HG03442 (cell line): Measurements from ENCODE around the gene HPN.
"Not testable (repeated sequence)": the region's sequence is repeated elsewhere in the genome, so short reads cannot be mapped to it uniquely, and the experiment has no call there.

Source experiments
- ATAC-seq: cut with Tn5 transposase; IDR thresholded peaks from one replicate; pipeline ENCODE4 v1.9.1; 2021; ENCODE audit warnings: mild to moderate bottlenecking, moderate library complexity; ENCODE audit not compliant: unreplicated experiment

HPN gene

DNA sequence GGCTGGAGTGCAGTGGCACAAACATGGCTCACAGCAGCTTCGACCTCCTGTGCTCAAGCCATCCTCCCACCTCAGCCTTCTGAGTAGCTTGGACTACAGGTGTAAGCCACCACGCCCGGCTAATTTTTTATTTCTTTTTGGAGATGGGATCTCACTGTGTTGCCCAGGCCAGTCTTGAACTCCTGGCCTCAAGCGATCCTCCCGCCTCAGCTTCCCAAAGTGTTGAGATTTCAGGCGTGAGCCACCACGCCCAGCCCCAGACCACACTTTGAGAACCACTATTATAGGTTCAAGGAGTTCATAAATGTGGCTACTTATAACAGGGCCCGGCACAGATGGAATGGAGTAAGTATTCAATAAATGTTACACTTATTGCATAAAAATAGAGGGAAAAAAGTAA lies 14.5 kb upstream of the HPN start:
- no peak for ATAC-seq

DNA sequence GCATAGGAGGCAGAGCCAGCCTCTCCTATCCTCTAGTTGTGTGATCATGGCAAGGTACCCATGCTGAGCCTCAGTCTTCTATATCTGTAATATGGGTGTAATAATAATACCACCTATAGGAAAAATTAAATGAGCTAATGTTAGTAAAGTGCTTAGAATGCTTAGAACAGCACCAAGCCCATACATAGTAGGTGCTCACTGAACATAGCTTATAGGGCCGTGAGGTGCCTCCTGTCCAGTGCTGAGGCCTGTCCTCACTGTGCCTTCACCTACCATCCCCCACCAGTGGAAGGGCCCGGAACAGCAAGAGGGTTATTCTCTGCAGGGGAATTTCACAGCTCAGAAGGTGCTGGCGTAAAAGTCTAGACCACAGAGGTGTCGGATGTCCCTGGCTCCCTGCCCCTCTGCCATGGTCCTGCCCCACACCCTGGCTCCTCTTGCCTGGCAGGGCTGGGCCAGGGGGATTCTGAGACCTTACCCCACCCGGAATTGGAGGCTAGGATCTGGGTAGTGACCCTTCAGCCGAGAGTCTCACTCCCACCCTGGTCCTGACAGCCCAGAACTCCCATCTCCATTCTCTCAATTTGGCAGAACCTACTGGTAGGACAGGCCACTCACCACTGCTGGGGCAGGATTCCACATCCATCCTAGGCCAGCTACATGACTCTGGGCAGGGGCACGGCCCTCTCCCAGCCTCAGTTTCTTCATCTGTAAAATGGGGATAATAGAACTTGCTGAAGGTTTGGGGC lies 13.5 kb upstream of the HPN start:
- no peak for ATAC-seq

DNA sequence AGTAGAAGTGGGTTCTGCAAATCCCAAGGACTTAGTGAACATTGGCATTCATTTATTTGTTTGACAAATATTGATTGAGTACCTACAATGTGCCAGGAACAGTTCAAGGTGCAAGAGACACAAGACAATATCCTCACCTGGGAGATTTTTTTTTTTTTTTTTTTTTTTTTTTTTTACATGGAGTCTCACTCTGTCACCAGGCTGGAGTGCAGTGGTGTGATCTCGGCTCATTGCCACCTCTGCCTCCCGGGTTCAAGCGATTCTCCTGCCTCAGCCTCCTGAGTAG lies 13.0 kb upstream of the HPN start:
- not testable (repeated sequence) for ATAC-seq

DNA sequence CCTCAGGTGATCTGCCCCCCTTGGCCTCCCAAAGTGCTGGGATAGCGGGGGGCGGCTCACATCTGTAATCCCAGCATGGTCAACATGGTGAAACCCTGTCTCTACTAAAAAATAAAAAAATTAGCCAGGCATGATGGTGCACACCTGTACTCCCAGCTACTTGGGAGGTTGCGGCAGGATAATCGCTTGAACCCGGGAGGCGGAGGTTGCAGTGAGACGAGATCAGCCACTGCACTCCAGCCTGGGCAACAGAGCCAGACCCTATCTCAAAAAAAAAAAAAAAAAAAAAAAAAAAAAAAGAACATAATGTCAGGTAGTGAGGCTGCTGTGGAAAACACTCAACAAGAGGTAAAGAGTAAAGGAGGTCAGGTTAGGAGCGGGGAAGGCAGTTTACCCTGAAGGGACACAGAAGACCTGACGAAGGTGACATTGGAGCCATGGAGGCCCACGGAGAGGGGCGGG lies 12.2 kb upstream of the HPN start:
- not testable (repeated sequence) for ATAC-seq

DNA sequence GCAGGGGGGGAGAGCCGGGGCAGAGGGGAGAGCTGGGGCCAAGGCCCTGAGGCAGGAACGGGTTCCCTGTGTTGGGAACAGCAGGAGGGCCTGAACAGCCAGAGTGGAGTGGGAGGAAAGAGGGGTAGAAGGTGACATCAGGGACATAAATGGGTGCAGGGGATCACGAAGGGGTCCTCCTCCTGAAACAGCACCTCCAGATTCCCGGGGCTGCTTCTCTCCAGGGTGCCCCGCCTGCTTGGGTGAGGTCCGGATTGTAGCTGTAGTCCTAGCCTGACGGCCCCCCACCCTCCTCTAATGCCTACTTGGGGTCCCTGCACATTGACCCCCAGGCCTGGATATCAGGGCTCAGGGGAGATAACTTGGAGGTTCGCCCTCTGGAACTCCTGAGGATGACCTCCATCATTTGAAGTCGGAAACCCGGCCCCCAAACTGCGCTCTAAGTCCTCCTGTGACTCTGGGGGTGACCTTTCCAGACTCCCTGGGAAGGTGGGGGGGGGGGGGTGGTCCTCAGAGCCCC lies 11.7 kb upstream of the HPN start:
- ATAC-seq: no peak

DNA sequence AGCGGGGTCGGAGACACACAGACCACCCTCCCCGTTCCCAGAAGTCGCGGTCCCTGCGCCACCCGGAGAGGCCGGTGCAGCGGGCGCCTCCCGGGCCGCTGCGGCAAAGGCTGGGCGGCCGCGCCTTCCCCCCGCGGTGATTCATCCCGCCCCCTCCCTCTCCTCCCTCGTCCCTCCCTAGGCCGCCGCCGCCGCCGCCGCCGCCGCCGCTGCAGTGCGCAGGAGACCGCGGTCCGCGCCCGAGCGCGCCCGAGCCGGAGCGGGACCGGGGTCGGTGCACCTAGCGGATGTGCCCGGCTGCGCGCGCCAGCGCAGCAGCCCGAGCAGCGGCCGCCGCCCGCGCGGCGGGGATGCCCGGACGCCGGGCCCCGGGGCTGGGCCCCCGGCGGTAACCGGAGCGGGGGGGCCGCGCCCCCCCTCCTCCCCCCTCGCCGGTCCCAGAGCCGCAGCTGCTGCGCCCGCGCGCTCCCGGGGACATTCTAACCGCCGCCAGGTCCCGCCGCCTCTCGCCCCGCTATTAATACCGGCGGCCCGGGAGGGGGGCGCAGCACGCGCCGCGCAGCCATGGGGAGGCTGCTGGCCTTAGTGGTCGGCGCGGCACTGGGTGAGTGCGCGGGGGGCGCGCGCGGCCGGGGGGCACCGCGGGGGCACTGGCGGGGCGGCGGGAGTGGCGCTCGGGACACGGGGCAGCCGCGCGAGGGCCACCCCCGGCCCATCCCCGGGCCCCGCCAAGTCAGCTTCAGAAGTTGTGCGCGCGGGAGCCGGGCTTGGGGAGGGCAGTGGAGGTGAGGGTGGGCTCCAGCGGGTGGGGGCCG lies 11.1 kb upstream of the HPN start, which contains the start of gene SCN1B:
Gene SCN1B (plus strand): TSS at position 214 of the 815 bp plus-strand sequence. CDS start 351 bp downstream, at position 565.
- no peak for ATAC-seq

DNA sequence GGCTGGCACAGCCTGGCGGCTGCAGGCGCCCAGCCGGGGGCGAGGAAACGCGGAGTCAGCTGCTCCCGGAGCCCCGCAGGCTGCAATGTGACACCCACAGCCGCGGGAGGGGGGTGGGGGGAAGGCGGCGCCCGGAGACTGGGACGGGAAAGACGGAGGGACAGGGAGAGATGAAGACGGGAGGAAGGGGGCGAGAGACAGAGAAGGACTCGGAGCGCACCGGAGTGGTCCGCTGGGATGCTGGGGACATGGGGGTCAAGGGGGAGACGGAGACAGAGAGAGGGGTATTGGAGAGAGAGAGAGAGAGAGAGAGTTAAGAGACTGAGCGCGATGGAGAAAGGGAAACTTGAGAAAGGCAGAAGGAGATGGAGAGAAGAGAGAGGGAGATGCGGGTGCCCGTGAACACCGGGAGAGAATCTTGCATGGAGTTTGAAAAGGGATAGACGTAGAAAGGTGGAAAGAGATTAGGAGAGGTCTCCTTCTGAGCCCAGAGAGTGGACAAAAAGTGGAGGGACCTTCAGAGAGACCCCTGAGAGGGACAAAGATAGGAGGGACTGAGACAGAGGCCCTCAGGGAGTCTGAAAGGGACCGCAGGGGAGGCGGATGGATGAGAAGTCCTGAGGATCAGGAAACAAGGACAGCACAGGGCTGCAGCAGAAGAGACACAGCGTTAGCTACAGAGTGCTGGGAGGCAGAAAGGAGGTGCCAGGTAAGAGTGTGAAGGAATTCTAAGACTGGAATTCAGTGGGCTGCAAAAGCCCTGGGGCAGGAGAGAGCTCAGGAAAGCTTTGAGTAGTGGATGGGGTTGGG lies 10.2 kb upstream of the HPN start:
- ATAC-seq: no peak

DNA sequence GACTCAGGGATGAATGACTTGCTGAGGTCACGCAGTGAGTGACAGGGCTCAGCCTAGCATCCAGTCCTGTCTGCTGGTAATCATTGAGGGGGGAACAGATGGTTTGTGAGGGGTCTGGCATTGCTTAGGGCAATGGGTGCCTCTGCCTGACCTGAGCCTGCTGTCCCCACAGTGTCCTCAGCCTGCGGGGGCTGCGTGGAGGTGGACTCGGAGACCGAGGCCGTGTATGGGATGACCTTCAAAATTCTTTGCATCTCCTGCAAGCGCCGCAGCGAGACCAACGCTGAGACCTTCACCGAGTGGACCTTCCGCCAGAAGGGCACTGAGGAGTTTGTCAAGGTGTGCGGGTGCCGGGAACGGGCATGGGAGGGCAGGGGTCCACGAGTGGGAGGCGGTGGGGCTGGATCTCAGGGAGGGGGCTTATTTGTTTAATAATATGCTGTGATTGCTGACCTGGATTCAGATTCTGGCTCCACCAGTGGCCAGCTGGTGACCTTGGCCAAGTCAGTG lies 9.1 kb upstream of the HPN start:
- no peak for ATAC-seq

DNA sequence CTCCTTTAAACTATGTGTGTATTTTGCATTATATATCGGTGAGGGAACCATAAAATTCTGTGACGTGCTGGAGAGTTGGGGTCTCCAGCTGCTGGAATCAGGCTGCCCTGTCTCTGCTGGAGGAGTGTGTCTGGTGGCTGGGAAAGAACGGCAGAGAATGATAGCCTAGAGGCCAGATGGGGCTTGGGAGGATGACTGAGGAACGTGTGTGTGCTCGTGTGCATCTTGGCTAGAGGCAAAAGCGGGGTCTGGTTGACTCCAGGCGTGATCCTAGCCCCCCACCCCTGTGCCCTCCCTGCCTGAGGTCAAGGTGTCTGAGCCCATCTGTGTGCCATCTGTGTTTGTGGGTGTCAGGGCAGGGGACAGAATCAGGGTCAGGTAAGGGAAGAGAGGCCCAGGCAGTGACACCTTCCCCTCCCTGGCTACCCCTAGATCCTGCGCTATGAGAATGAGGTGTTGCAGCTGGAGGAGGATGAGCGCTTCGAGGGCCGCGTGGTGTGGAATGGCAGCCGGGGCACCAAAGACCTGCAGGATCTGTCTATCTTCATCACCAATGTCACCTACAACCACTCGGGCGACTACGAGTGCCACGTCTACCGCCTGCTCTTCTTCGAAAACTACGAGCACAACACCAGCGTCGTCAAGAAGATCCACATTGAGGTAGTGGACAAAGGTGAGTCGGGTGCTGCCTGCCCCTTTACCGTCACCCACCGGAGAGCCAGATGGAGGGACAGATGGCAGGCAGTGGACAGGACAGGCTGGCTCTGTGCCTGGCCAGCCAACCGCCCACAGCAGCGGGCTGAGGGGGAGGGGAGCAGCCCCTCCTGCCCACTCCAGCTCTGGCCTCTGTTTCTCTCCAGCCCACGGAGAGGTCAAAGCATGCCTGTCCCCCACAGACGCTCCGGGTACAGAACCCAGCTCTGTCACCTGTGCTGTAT lies 8.2 kb upstream of the HPN start:
- ATAC-seq: no peak

DNA sequence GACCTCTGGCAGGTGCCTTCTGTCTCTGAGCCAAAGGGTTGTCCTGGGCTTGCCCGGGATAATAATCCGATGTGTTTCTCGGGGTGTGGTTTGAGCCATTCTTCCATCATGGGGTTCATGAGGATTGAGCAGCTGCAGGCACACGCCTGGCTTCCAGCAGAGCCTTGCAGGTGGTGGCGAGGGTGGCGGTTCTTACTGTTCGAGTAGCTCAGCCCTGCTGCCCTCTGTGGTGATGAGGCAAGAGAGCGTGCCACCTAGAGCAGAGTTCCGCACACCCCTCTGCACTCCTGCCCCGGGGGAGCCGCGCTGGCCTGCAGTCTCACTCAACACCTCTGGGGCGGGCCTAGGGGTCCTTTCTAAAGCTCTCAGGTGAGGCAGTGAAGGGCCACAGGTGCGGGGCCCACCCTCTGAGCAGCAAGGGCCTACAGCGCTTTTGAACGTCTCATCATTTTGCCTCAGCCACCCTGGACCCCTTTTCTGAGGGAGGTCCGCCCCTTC lies 7.5 kb upstream of the HPN start:
- no peak for ATAC-seq

DNA sequence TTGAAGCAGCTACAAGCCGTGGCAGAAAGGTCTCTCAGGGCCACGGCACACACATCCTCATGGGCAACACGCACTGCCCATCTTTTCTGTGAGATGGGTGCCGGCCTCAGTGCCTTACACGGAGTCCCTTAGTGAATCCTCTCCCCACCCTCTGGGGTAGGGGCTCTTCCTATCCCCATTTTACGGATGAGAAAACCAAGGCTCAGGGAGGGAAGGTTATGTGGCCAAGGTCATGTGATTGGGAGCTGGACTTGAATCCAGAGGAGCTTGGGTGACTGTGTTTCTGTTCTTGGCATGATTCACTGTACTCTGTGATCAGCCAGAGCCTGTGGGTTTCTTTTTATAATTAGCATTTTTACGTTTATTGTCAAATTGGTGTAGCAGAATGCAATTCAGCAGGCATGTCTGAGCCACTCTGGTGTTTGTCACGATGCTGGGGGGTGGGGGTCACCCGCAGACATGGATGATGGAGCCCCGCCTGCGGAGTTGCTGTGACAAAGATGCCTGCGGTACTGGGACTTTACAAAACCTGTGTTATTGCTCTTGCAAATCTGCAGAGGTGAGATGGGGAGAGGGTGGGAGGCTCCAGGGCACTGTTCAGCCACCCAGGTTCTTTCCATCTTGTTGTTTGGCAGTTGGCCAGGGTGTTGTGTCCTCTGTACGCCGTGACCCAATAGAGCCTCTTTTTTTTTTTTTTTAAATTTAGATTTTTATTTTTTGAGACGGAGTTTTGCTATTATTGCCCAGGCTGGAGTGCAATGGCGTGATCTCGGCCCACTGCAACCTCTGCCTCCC lies 6.7 kb upstream of the HPN start:
- no peak for ATAC-seq

DNA sequence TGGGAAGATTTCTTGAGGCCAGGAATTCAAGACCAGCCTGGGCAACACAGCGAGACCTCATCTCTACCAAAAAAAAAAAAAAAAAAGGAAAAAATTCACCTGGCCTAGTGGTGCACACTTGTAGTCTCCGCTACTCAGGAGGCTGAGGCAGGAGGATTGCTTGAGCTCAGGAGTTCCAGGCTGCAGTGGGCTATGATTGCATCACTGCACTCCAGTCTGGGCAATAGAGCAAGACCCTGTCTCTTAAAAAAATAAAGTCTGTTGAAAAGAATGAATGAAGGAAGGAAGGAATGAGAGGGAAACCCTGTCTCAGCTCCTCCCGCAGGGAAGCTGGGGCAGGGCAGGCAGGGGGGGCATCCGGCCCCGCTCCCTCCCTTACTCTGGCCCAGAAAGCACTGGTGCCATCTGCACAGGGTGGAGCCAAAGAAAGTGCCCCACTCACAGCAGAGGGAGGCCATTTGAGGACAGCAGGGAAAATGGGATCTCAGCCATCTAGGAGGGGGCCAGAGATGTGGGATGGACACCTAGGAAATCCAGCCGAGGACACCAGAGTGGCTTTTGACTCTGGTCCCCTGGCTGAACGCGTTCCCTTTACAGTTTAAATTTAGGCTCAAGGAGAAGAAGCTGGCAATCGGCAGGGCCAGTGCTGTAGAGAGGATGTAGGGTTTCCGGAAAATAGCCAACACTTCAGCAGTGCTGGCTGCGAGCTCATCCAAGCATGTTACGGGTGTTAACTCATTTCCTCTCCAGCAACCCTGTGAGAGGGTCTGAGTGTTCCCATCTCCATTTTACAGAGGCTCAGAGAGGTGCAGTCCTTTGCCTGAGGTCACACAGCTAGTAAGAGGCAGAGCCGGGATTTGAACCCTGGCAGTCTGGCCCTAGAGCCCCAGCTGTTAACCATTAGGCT lies 3.6 kb upstream of the HPN start:
- ATAC-seq: no peak

DNA sequence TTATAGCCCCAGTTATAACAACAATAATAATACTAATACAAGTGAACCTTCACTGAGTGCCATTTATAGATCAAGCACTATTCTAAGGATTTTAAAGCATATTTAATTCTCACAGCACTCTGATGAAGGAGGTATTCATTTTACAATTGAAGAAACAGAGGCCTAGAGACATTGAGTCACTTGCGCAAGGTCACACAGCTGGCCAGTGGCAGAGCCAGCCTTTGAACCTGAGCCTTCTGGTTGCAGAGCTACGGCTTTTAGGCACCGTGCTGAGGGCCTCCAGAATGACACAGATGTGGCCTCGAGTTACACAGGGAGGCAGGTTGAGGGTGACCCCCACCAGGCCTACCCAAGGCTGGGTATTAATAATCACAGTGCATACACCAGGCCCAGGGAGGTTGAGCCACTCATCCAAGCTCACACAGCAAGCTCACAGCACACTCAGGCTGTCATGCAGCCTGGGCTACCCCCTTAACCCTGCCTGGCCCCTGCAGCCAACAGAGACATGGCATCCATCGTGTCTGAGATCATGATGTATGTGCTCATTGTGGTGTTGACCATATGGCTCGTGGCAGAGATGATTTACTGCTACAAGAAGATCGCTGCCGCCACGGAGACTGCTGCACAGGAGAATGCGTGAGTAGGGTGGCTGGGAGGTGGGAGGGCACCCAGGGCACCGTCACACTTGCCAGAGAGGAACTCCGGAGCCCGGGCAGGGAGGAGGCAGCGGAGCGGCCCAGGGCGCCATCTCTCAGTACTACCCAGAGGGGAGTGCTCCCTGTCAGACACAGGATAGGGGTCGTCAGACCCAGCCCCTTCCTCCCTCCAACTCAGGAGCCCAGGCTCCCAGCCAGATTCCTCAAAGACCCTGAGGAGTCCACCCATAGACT lies 2.7 kb upstream of the HPN start:
- no peak for ATAC-seq

DNA sequence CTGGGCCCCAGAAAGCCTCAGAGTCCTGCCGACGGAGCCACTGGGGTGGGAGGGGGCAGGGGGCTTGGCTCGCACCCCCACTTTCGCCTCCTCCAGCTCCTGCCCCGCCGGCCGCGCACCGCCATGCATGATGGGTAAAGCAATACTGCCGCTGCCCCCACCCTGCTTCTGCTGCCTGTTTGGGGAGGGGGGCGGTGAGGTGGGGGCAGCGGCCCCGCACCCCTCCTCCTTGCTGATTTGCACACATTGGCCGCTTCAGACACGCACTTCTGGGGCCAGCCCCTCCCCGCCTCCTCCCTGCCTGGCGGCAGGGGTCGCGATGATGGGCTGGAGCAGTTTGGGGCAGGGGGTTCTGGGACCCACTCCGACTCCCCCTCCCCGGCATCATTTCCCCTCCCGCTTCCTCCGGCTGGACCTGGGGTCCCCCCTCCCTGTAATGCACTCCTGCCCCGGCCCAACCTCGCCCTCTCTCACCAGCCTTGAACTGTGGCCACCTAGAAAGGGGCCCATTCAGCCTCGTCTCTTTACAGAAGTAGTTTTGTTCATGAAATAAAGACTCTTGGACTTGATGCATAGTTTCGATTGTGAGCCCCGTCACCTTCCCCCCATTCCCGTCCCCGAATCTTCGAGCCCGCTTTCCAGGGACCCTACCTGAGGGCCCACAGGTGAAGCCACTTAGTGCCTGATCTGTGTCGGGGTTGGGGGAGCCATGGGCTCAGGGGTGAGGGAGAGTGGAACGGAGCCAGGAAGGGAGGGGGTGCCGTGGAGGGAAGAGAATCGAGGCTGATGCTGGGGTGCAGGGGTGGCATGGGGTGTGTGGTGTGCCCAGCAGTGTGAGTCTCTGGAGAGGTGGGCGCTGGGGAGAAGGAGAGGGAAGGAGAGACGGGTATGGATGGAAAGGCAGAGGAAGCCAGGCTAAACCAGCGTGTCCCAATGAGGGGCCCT lies 1.4 kb upstream of the HPN start:
- no peak for ATAC-seq

DNA sequence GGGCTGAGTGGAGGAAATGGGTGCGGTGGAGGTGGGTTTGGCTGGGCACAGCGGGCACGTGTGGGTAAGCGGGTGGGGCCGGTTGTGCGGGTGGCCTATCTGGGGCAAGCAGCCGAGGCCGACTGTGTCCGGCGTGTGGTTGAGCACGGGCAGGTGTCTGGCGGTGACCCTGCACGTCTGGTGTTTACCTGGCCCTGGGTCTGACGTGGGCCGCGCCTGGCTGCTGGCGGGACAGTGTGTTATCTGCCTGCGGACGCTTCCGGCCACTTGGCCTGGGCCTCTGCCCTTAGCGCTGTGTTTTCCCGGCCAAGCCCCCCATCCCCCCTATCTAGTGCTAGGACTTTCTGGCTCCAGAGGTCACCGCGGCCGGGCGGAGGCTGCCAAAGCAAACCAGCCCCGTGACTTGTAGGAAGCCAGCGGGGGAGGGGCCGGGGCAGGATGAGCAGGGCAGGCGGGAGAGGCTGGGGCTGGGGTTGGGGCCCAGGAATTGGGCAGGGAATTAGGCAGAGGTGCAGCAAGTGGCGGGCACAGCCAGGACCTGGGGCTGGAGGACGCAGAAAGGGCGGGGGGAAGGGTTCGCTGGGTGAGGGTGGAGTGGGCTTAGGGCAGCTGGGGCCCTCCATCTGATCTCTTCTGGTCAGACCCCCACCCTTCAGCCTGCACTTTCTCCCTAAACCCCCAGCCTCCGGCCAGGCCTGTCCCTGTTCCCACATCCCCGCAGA lies 534 bp upstream of the HPN start:
- ATAC-seq: no peak
